Esophagus mucosa (tissue), 1 donor: Measurements from ENCODE around the gene NECTIN2. TPM values are rescaled to one million over a fixed set of nuclear protein-coding genes. Genes with fewer than 3 reads are reported as not detected.
A peak's percentile ranks its signal among the peaks of the same experiment; 100 is the strongest.
"Not testable (repeated sequence)": the region's sequence is repeated elsewhere in the genome, so short reads cannot be mapped to it uniquely, and the experiment has no call there.

Experiments used
- ATAC-seq: fragments of 200-7000 bp; cut with Tn5 transposase; one replicate; pipeline ENCODE4 v1.9.1; 2020
- total RNA-seq: library from RNA; stranded (reverse); gene quantifications from one replicate; pipeline ENCODE4 v1.2.4, GENCODE V29; 2023
- donor health status: DM: yes; HTN: yes; CAD: no.

Gene NECTIN2
- total RNA-seq, 1 donor from 2014 or later, result 64.4 TPM

DNA sequence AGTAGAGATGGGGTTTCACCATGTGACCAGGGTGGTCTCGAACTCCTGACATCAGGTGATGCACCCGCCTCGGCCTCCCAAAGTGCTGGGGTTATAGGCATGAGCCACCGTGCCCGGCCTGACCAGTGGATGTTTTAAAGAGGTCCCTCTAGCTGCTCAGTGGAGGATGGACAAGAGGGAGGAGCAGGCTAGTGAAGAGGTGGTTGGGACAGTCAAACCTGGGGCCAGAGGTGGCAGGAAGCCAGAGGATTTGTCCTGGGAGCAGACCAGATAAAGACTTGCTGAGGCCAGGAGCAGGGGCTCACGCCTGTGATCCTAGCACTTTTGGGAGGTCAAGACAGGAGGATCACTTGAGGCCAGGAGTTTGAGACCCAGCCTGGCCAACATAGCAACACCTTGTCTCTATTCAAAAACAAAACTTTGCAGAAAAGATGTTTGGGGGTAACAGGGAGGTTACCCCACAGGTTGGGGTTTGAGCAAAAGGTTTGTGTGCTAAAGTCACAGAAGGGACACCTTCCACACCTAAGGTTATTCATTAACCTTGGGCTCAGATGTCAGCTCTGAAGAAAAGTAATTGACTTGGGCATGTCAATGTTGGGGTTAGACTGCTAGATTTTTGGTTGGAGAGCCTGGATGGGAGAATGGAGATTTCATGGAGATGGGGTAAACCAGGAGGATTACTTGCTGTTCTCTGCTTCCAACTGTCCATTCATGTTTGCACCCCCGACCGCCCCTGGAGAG lies 28.2 kb upstream of the NECTIN2 start:
- ATAC-seq, result no peak

DNA sequence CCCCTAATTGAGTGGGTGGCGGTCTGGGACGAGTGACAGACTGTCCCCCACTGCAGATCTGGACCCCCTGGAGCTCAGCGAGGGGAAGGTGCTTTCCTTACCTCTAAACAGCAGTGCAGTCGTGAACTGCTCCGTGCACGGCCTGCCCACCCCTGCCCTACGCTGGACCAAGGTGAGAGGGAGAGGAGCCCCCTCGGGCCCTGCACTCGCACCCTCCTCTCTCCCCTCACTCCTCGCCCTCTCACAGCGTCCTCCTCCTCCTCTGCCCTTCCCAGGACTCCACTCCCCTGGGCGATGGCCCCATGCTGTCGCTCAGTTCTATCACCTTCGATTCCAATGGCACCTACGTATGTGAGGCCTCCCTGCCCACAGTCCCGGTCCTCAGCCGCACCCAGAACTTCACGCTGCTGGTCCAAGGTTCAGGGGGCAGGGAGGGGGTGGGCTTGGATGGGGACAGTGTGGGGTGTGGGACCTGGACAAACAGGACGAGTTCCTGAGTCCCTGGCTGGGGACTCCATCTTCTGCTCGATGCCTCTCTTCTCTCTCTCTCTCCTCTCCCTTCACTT lies 27.5 kb upstream of the NECTIN2 start:
- no peak for ATAC-seq

GRCh38 chr19:44819246-44819832 lies 26.8 kb upstream of the NECTIN2 start:
- ATAC-seq, result no peak

DNA sequence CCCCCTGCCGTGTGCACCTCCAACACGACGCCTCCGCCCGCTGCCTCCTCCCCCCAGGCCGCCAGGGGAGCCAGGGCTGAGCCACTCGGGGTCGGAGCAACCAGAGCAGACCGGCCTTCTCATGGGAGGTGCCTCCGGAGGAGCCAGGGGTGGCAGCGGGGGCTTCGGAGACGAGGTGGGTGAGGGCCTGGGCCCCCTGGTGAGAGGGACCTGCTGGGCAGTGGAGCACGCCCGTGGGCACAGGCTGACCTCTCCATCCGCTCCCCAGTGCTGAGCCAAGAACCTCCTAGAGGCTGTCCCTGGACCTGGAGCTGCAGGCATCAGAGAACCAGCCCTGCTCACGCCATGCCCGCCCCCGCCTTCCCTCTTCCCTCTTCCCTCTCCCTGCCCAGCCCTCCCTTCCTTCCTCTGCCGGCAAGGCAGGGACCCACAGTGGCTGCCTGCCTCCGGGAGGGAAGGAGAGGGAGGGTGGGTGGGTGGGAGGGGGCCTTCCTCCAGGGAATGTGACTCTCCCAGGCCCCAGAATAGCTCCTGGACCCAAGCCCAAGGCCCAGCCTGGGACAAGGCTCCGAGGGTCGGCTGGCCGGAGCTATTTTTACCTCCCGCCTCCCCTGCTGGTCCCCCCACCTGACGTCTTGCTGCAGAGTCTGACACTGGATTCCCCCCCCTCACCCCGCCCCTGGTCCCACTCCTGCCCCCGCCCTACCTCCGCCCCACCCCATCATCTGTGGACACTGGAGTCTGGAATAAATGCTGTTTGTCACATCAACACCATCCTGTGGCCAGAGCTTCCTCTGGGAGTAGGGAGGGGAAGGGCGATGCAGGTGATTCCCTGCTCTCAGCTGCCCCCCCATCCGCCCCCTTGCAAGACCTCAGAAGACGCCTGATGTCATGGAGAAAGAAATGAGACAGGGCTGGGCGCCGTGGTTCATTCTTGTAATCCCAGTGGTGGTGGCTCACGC lies 25.2 kb upstream of the NECTIN2 start:
- ATAC-seq, result peak; percentile 50

GRCh38 chr19:44822177-44822576 lies 23.9 kb upstream of the NECTIN2 start:
- no peak for ATAC-seq

- ATAC-seq, result no peak
Measured at GRCh38 chr19:44822670-44823372, 23.3 kb upstream of the NECTIN2 start.

DNA sequence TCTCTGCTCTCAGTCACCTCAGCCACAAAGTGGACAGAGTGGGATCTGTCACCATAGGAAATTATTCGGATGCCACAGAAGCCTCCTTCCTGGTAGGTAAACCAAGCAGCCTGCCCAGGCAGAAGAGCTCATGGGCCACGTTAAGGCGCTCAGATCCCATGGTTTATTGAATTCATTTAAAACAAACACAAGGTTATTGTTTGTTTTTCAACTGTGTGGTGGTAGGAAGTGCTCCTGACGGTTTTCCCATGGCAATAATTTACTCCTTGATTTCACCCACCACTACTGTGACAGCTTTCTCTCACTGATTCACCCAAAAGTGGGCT lies 22.8 kb upstream of the NECTIN2 start:
- no peak for ATAC-seq

DNA sequence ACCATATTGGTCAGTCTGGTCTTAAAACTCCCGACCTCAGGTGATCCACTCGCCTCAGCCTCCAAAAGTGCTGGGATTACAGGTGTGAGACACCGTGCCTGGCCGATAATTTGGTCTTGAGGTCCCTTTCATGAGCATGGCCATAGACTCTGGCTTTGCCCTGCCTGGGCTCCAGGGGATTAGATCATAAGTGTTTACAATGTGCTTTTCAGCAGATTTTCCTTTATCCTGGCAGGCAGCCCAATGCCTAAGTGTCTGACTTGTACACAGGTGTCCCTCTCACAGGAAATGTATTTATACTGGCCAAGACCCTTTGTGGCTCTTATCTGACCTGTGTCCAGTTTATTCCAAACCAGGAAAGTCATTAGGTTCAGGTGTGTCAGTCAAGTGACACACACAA lies 21.3 kb upstream of the NECTIN2 start:
- no peak for ATAC-seq

DNA sequence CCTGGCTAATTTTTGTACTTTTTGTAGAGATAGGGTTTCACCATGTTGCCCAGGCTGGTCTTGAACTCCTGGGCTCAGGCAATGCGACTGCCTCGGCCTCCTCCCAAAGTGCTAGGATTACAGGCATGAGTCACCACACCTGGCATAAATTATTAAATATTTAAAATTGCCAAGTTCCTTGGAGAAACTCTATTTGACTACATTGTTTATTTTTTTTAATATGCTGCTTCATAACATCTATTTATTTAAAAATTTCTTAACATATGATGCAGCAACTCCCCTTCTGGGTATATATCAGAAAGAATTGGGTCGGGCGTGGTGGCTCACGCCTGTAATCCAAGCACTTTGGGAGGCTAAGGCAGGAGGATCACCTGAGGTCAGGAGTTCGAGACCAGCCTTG lies 13.2 kb upstream of the NECTIN2 start:
- not testable (repeated sequence) for ATAC-seq

GRCh38 chr19:44834399-44834798 lies 11.7 kb upstream of the NECTIN2 start:
- ATAC-seq, result not testable (repeated sequence)

DNA sequence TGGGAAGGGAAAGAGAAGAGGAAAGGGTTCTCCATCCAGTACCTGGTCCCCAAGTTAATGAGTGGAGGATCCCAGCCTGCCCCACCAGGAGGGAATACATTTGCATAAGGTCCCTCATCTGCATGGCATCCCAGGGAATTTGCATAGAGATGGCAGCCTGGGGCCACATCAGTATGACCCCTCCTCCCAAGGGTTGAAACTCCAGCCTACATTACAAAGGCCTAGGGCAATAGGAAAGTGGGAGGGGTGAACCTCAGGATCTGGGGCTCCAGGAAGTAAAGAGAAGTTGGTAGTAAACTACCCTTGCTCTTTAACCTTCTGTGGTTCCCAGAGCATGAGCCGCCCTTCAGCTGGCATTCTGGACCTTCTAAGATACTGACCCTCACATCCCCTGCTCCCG lies 6.8 kb upstream of the NECTIN2 start:
- ATAC-seq, result no peak

- no peak for ATAC-seq
Measured at GRCh38 chr19:44840811-44841210, 5.3 kb upstream of the NECTIN2 start.

GRCh38 chr19:44841231-44841630 lies 4.9 kb upstream of the NECTIN2 start:
- ATAC-seq, result no peak

GRCh38 chr19:44845286-44845611 lies 848 bp upstream of the NECTIN2 start:
- no peak for ATAC-seq

- no peak for ATAC-seq
Measured at GRCh38 chr19:44846455-44847143, 502 bp downstream of the NECTIN2 start.

GRCh38 chr19:44847144-44848035 lies 1.3 kb downstream of the NECTIN2 start:
- ATAC-seq, result peak; percentile 17

DNA sequence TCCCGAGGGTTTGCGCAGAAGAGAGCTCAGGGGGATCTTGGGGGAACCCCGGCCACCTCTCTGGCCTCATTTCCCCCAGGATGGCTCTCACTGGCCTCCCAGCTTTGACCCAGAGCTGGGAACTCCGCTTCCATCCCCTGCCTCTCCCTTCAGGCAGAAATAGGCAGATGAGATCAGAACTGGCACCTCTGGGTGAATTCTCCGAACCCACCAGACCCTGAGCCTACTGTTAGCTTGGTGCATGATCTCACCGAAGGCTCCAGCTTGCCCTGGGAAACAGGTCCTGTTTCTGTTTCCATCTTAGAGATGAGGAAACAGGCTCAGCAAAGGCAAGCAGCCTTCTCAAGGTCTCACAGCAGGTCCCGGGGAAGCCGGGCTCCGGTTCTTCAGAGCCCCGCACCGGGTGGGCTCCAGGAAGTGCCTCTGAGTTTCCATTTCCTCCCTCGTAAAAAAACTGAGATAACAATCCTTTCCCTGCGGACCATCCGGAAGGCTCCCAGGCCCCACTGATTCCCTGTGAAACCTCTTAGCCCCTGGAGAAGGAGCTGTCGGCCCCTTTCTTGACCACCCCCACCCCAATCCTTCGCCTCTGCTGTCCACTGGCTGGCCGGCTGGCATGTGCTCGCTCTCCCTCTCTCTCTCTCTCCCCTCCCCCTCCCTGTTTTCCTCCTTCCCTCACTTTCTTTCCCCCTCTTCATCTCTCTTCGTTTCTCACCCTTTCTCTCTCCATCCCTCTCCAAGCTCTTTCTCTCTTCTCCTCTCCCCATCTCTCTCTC lies 2.1 kb downstream of the NECTIN2 start:
- ATAC-seq, result no peak

DNA sequence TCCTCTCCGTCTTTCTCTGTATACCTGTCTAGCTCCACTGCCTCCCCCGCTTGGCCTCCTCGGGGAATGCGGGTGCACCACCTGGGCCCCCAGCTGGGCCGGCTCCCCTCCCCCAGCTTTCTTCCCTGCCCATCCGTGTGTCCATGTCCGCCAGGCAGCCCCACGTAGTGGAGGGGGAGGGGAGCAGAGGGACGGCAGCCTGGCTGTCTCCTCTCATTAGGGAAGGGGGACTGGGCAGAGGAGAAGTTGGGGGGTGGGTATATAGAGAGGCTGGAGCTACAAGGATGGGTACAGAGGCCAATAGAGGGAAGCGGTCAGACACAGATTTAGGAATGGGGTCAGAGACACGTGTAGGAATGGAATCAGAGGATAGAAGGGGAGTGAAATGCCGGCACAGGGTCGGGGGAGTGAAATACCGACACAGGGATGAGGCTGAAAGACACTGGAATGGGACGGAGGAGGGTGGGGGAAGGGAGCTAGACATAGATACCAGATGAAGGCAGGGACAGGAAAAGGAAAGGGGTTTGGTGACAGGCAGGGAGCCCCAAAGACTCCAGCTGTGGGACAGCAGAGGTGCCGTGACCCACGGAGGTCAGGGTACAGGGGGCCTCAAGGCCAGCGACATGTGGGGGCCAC lies 2.8 kb downstream of the NECTIN2 start:
- no peak for ATAC-seq

- ATAC-seq, result no peak
Measured at GRCh38 chr19:44850641-44851109, 4.6 kb downstream of the NECTIN2 start.
